HepG2 (cell line): ENCODE data around the gene IQUB. TPM values are rescaled to one million over a fixed set of nuclear protein-coding genes. Genes with fewer than 3 reads are reported as not detected.

Experiments used
- ATAC-seq: fragments of 200-7000 bp; cut with Tn5 transposase; 3 replicates; pipeline ENCODE4 v1.9.1; 2020; ENCODE audit warnings: mild to moderate bottlenecking, moderate library complexity
- BruUV-seq: library from RNA; stranded (reverse); fragments of 400-500 nt; replicated peaks from 2 replicates; lab custom pipeline; 2021; lab: Mats Ljungman, UMichigan
- CTCF ChIA-PET: fragments of 300-600 bp; formaldehyde crosslinking; extraction: SDS; loops from one replicate; lab custom pipeline; 2021; ENCODE audit warnings: low total read pairs, inconsistent platforms, low intra/inter-chr PET ratio; lab: Yijun Ruan, JAX
- POLR2A ChIA-PET: fragments of 350-600 bp; sonication (Branson Sonifier 250); formaldehyde crosslinking; loops from one replicate; lab custom pipeline; 2020; ENCODE audit warnings: antibody characterized with exemption, inconsistent platforms; lab: Yijun Ruan, JAX
- DNase-seq: peaks from one replicate; pipeline ENCODE4 v3.0.0-alpha.2; 2015; ENCODE audit warnings: low spot score
- FAIRE-seq: peaks from 3 replicates; lab custom pipeline; 2011; peaks lifted over from hg19 to GRCh38; lab: Jason Lieb, UNC
- H2AFZ ChIP-seq: one replicate; pipeline ENCODE4 v1.6.1; 2011; ENCODE audit warnings: low read length, inconsistent platforms
- H3K27ac ChIP-seq: fragments of 300-600 bp; 3 replicates; pipeline ENCODE4 v1.8.0; 2011; ENCODE audit warnings: mixed run types, mild to moderate bottlenecking, mixed read lengths, low read length, inconsistent platforms; ENCODE audit not compliant: insufficient read depth; ENCODE audit errors: extremely low read length
- H3K27me3 ChIP-seq, 2 experiments: fragments of 200-600 bp in 1 of 2; 2 replicates in 1 of 2; 3 replicates in 1 of 2; pipeline versions ENCODE4 v1.6.0 to v1.8.0; 2011; ENCODE audit warnings: low read length in 2 of 2, mild to moderate bottlenecking in 2 of 2, moderate library complexity in 2 of 2, inconsistent platforms in 1 of 2; ENCODE audit not compliant: insufficient read depth in 2 of 2, control insufficient read depth in 1 of 2
- H3K36me3 ChIP-seq, 2 experiments: fragments of 200-600 bp in 1 of 2; replicated peaks in 1 of 2; 2 replicates in 1 of 2; 3 replicates in 1 of 2; pipeline versions ENCODE4 v1.5.1 to v1.8.0; 2011; ENCODE audit warnings: low read length in 2 of 2, inconsistent platforms in 1 of 2; ENCODE audit not compliant: insufficient read depth in 2 of 2, control insufficient read depth in 1 of 2
- H3K4me1 ChIP-seq: 2 replicates; pipeline ENCODE4 v1.5.1; 2012; ENCODE audit warnings: low read length, inconsistent platforms; ENCODE audit not compliant: insufficient read depth
- H3K4me2 ChIP-seq: 2 replicates; pipeline ENCODE4 v1.6.0; 2011; ENCODE audit warnings: low read depth, low read length, inconsistent platforms
- H3K4me3 ChIP-seq, 3 experiments: fragments of 200-600 bp in 1 of 3; sonication (generic), shearing (Covaris generic) in 1 of 3; replicated peaks in 1 of 3; 2 replicates each; pipeline ENCODE4 v1.5.1; 2011 to 2016; ENCODE audit warnings: low read length in 3 of 3, inconsistent platforms in 2 of 3, low read depth in 2 of 3, mild to moderate bottlenecking in 2 of 3, control low read depth in 1 of 3, mixed read lengths in 1 of 3; ENCODE audit not compliant: insufficient read depth in 1 of 3
- H3K79me2 ChIP-seq: one replicate; pipeline ENCODE4 v1.6.1; 2011; ENCODE audit warnings: low read length, inconsistent platforms; ENCODE audit not compliant: insufficient read depth
- H3K9ac ChIP-seq: 2 replicates; pipeline ENCODE4 v1.6.0; 2011; ENCODE audit warnings: mild to moderate bottlenecking, low read depth, low read length, inconsistent platforms; ENCODE audit not compliant: insufficient read depth
- H3K9me3 ChIP-seq: 2 replicates; pipeline ENCODE4 v1.5.1; 2012; ENCODE audit warnings: mild to moderate bottlenecking, low read length
- H4K20me1 ChIP-seq: 2 replicates; pipeline ENCODE4 v1.6.0; 2011; ENCODE audit warnings: inconsistent platforms, mild to moderate bottlenecking, low read length, moderate library complexity; ENCODE audit not compliant: insufficient read depth
- ADNP ChIP-seq: sonication (generic); formaldehyde crosslinking; IDR thresholded peaks from 2 replicates; pipeline ENCODE4 v1.4.0; 2020; ENCODE audit warnings: missing genetic modification reagents
- KMT2A ChIP-seq: sonication (generic); formaldehyde crosslinking; IDR thresholded peaks from 2 replicates; pipeline ENCODE4 v1.4.0; 2020; ENCODE audit warnings: missing genetic modification reagents
- NRL ChIP-seq: sonication (generic); formaldehyde crosslinking; IDR thresholded peaks from 2 replicates; pipeline ENCODE4 v1.5.0; 2020; ENCODE audit warnings: missing genetic modification reagents, mild to moderate bottlenecking, moderate library complexity, borderline replicate concordance
- PHF20 ChIP-seq: sonication (generic); formaldehyde crosslinking; IDR thresholded peaks from 2 replicates; pipeline ENCODE4 v1.5.0; 2020; ENCODE audit warnings: mild to moderate bottlenecking, missing genetic modification reagents
- SMAD3 ChIP-seq: sonication (generic); formaldehyde crosslinking; IDR thresholded peaks from 2 replicates; pipeline ENCODE4 v1.4.0; 2020; ENCODE audit warnings: missing genetic modification reagents
- SP2 ChIP-seq: sonication (generic); formaldehyde crosslinking; IDR thresholded peaks from 2 replicates; pipeline ENCODE4 v1.5.1; 2020; ENCODE audit warnings: mild to moderate bottlenecking, missing genetic modification reagents
- TRAFD1 ChIP-seq: sonication (generic); formaldehyde crosslinking; IDR thresholded peaks from 2 replicates; pipeline ENCODE4 v1.5.1; 2020; ENCODE audit warnings: missing genetic modification reagents, mild to moderate bottlenecking, borderline replicate concordance
- ZMYM4 ChIP-seq: sonication (generic); formaldehyde crosslinking; IDR thresholded peaks from 2 replicates; pipeline ENCODE4 v1.8.1; 2023; ENCODE audit warnings: mild to moderate bottlenecking, missing genetic modification reagents
- ZNF24 ChIP-seq: fragments of 450-650 bp; IDR thresholded peaks from 2 replicates; pipeline ENCODE4 v1.6.1; 2017; ENCODE audit warnings: antibody characterized with exemption, mild to moderate bottlenecking
- ZNF766 ChIP-seq: sonication (generic); formaldehyde crosslinking; IDR thresholded peaks from 2 replicates; pipeline ENCODE4 v1.5.0; 2020; ENCODE audit warnings: missing genetic modification reagents, borderline replicate concordance
- ZNF781 ChIP-seq: sonication (generic); formaldehyde crosslinking; IDR thresholded peaks from 2 replicates; pipeline ENCODE4 v1.5.1; 2020; ENCODE audit warnings: borderline replicate concordance, mild to moderate bottlenecking, missing genetic modification reagents; ENCODE audit errors: not compliant biosample characterization
- WGBS: methylation state at CpG from one replicate; pipeline ENCODE4 v1.1.6; 2017; ENCODE audit warnings: low lambda C conversion rate; 5-methylcytosine and 5-hydroxymethylcytosine counted together
- in situ Hi-C: cut with HindIII; loops from 2 replicates; pipeline ENCODE4 v1.10.0; 2017; ENCODE audit warnings: low pct_unique_long_range_greater_than_20kb; ENCODE audit not compliant: extremely low pct_ligation_motif_present
- intact Hi-C: fragments of 100-400 bp; cut with micrococcal nuclease; formaldehyde crosslinking; loops from one replicate; pipeline ENCODE4 v1.10.0; 2022; ENCODE audit not compliant: unreplicated experiment
- polyA plus RNA-seq, 8 experiments: library from polyadenylated mRNA; depleted of rRNA in 3 of 8; stranded (reverse) in 7 of 8; unstranded in 1 of 8; fragments of >200 nt; fragmentation: Illumina TruSeq in 4 of 8; extraction: Trizol in 4 of 8; gene quantifications; 2 replicates each; pipeline versions ENCODE4 v1.2.1 to v1.2.3, GENCODE V29; 2011 to 2016; ENCODE audit warnings: low read depth in 4 of 8, missing spikeins in 1 of 8, mixed read lengths in 1 of 8; ENCODE audit not compliant: insufficient read depth in 1 of 8
- total RNA-seq, 5 experiments: library from RNA; depleted of rRNA; stranded (reverse); fragments of >200 nt; fragmentation: Illumina TruSeq; extraction: Trizol; gene quantifications; 2 replicates each; pipeline ENCODE4 v1.2.3, GENCODE V29; 2016; ENCODE audit warnings: low read depth in 1 of 5

The IQUB gene
- total and polyA plus RNA-seq, 2 of the 13 experiments (the other 11 are each of a cell fraction or from before 2014, with no cell fraction given): 0.07 TPM; not detected in 1

GRCh38 chr7:123539871-123540270, 5.5 kb upstream of the IQUB start:
- Histone ChIP-seq H3K9me3 (no peaks in the 10 kb centered on the region), H3K9ac (no peak overlapping the region), H3K27me3 (no peaks in the 10 kb centered on the region), H3K27ac (no peak overlapping the region), H4K20me1 (no peaks in the 10 kb centered on the region), H3K4me3 (no peak overlapping the region), H3K36me3 (peaks cover 1 to 2% of the 10 kb centered on the region in 2 experiments; a peak in 1 of 5 replicates), H3K4me2 (no peak overlapping the region), H3K4me1 (no peaks in the 10 kb centered on the region), H2AFZ (no peak overlapping the region), H3K79me2 (no peaks in the 10 kb centered on the region)
- ATAC-seq (no peak), FAIRE-seq (no peak), DNase-seq (no peak)
- BruUV-seq: no TSS peak
- in situ Hi-C loops: loop anchor here (5.0 kb wide), 1 partner anchor 48 kb away; no protein-coding TSS in a partner anchor
- 56% methylated on average over 1 of the region's 1 CpG for WGBS
- intact Hi-C loops: no loop called here
- ChIA-PET POLR2A (no interaction called here), CTCF (no interaction called here)
- TF ChIP-seq KMT2A (CRISPR knock-in tag) (no peak), ADNP (CRISPR knock-in tag) (no peak), ZMYM4 (no peak), ZNF24 (no peak), NRL (CRISPR knock-in tag) (no peak), PHF20 (CRISPR knock-in tag) (no peak), SMAD3 (CRISPR knock-in tag) (no peak), SP2 (CRISPR knock-in tag) (no peak), ZNF781 (no peak), ZNF766 (CRISPR knock-in tag) (no peak), TRAFD1 (CRISPR knock-in tag) (no peak)
